IMR-90 (cell line): ENCODE measurements around the gene IRAK3. TPM values are rescaled to one million over a fixed set of nuclear protein-coding genes. Genes with fewer than 3 reads are reported as not detected.

Source experiments
- ATAC-seq: fragments of 200-7000 bp; cut with Tn5 transposase; 2 replicates; pipeline ENCODE4 v1.9.1; 2020; ENCODE audit warnings: low read depth, mild to moderate bottlenecking, moderate library complexity
- BruUV-seq: library from RNA; stranded (reverse); fragments of 400-500 nt; replicated peaks from 2 replicates; lab custom pipeline; 2021; lab: Mats Ljungman, UMichigan
- CTCF ChIA-PET: fragments of 300-600 bp; formaldehyde crosslinking; extraction: SDS; loops from one replicate; lab custom pipeline; 2021; ENCODE audit warnings: antibody characterized with exemption; lab: Yijun Ruan, JAX
- POLR2A ChIA-PET: fragments of 300-600 bp; sonication (Branson Sonifier 250); formaldehyde crosslinking; loops from one replicate; lab custom pipeline; 2022; ENCODE audit warnings: antibody characterized with exemption; ENCODE audit not compliant: unreplicated experiment; lab: Charles Lee
- DNase-seq: peaks from one replicate; pipeline ENCODE4 v3.0.0; 2013
- H2AFZ ChIP-seq: replicated peaks from 2 replicates; pipeline ENCODE3; 2013; ENCODE audit warnings: low read length, mild to moderate bottlenecking; ENCODE audit not compliant: poor library complexity
- H2AK5ac ChIP-seq: 2 replicates; pipeline ENCODE4 v1.6.1; 2013; ENCODE audit warnings: low read depth, low read length, inconsistent platforms
- H2AK9ac ChIP-seq: replicated peaks from 2 replicates; pipeline ENCODE3; 2013; ENCODE audit warnings: mild to moderate bottlenecking, low read depth, low read length, moderate library complexity; ENCODE audit not compliant: poor library complexity
- H2BK120ac ChIP-seq: 2 replicates; pipeline ENCODE4 v1.6.1; 2013; ENCODE audit warnings: low read depth, low read length, inconsistent platforms
- H2BK15ac ChIP-seq: 3 replicates; pipeline ENCODE4 v1.6.1; 2013; ENCODE audit warnings: low read depth, low read length, inconsistent platforms
- H2BK20ac ChIP-seq: 2 replicates; pipeline ENCODE4 v1.6.1; 2013; ENCODE audit warnings: low read depth, mild to moderate bottlenecking, inconsistent platforms, low read length, moderate library complexity
- H2BK5ac ChIP-seq: 2 replicates; pipeline ENCODE4 v1.6.1; 2013; ENCODE audit warnings: mild to moderate bottlenecking, low read depth, low read length, inconsistent platforms; ENCODE audit not compliant: poor library complexity, severe bottlenecking
- H3K14ac ChIP-seq: replicated peaks from 2 replicates; pipeline ENCODE4 v1.6.1; 2013; ENCODE audit warnings: low read depth, low read length, inconsistent platforms
- H3K18ac ChIP-seq: 2 replicates; pipeline ENCODE4 v1.6.1; 2013; ENCODE audit warnings: low read depth, low read length, control low read depth
- H3K23ac ChIP-seq: 2 replicates; pipeline ENCODE4 v1.6.1; 2013; ENCODE audit warnings: low read depth, low read length, inconsistent platforms
- H3K27ac ChIP-seq: 2 replicates; pipeline ENCODE4 v1.5.1; 2013; ENCODE audit warnings: mild to moderate bottlenecking, control low read depth, low read length; ENCODE audit not compliant: insufficient read depth
- H3K27me3 ChIP-seq: 2 replicates; pipeline ENCODE4 v1.6.1; 2013; ENCODE audit warnings: low read length; ENCODE audit not compliant: control insufficient read depth, insufficient read depth
- H3K36me3 ChIP-seq: 2 replicates; pipeline ENCODE4 v1.6.1; 2013; ENCODE audit warnings: low read length, mixed read lengths; ENCODE audit not compliant: control insufficient read depth, insufficient read depth
- H3K4ac ChIP-seq: 2 replicates; pipeline ENCODE4 v1.6.1; 2013; ENCODE audit warnings: low read depth, low read length, inconsistent platforms
- H3K4me1 ChIP-seq: 2 replicates; pipeline ENCODE4 v1.6.1; 2013; ENCODE audit warnings: low read length, mixed read lengths; ENCODE audit not compliant: control insufficient read depth, insufficient read depth
- H3K4me2 ChIP-seq: 2 replicates; pipeline ENCODE4 v1.6.1; 2013; ENCODE audit warnings: low read depth, mild to moderate bottlenecking, control low read depth, low read length, moderate library complexity
- H3K4me3 ChIP-seq: 2 replicates; pipeline ENCODE4 v1.5.1; 2013; ENCODE audit warnings: low read depth, mild to moderate bottlenecking, control low read depth, low read length, moderate library complexity; ENCODE audit not compliant: insufficient read depth
- H3K56ac ChIP-seq: 2 replicates; pipeline ENCODE4 v1.6.1; 2013; ENCODE audit warnings: low read length, inconsistent platforms; ENCODE audit not compliant: insufficient read depth; ENCODE audit errors: extremely low read depth
- H3K79me1 ChIP-seq, 2 experiments: 2 replicates each; pipeline ENCODE4 v1.6.1; 2013; ENCODE audit warnings: low read length in 2 of 2, inconsistent platforms in 1 of 2, low read depth in 1 of 2
- H3K9ac ChIP-seq: 2 replicates; pipeline ENCODE4 v1.6.1; 2013; ENCODE audit warnings: low read depth, low read length, control low read depth
- H3K9me1 ChIP-seq: 2 replicates; pipeline ENCODE4 v1.6.1; 2013; ENCODE audit warnings: low read length, inconsistent platforms; ENCODE audit not compliant: insufficient read depth
- H3K9me3 ChIP-seq: 2 replicates; pipeline ENCODE4 v1.6.1; 2013; ENCODE audit warnings: low read length; ENCODE audit not compliant: control insufficient read depth, insufficient read depth
- H4K20me1 ChIP-seq: 2 replicates; pipeline ENCODE4 v1.6.1; 2013; ENCODE audit warnings: low read length, inconsistent platforms; ENCODE audit not compliant: insufficient read depth
- H4K5ac ChIP-seq: 2 replicates; pipeline ENCODE4 v1.6.1; 2013; ENCODE audit warnings: mild to moderate bottlenecking, low read depth, low read length, control low read depth
- H4K8ac ChIP-seq, 2 experiments: 2 replicates each; pipeline ENCODE4 v1.6.1; 2013; ENCODE audit warnings: low read depth in 2 of 2, low read length in 2 of 2, control low read depth in 1 of 2, inconsistent platforms in 1 of 2
- H4K91ac ChIP-seq: 2 replicates; pipeline ENCODE4 v1.6.1; 2013; ENCODE audit warnings: low read depth, low read length, inconsistent platforms; ENCODE audit not compliant: insufficient read depth
- BHLHE40 ChIP-seq: fragments of 150-350 bp; IDR thresholded peaks from 2 replicates; pipeline ENCODE4 v1.6.1; 2016; ENCODE audit warnings: mild to moderate bottlenecking, low read depth, low read length
- CHD1 ChIP-seq: IDR thresholded peaks from 2 replicates; pipeline ENCODE4 v1.6.1; 2012; ENCODE audit warnings: low read depth, low read length, improper control_type of control experiment
- CTCF ChIP-seq: conservative IDR thresholded peaks from 2 replicates; pipeline ENCODE4 v1.5.1; 2012; ENCODE audit warnings: mild to moderate bottlenecking, low read depth, low read length, improper control_type of control experiment
- ELK1 ChIP-seq: fragments of 150-350 bp; IDR thresholded peaks from 2 replicates; pipeline ENCODE4 v1.6.1; 2016; ENCODE audit warnings: low read depth, mild to moderate bottlenecking, low read length, moderate library complexity, borderline replicate concordance
- FOS ChIP-seq: fragments of 150-350 bp; IDR thresholded peaks from 2 replicates; pipeline ENCODE4 v1.6.1; 2016; ENCODE audit warnings: low read depth, low read length
- MAZ ChIP-seq: IDR thresholded peaks from 2 replicates; pipeline ENCODE4 v1.6.1; 2012; ENCODE audit warnings: low read depth, mild to moderate bottlenecking, low read length, improper control_type of control experiment, moderate library complexity, borderline replicate concordance
- MXI1 ChIP-seq: IDR thresholded peaks from 2 replicates; pipeline ENCODE4 v1.6.1; 2012; ENCODE audit warnings: low read depth, mild to moderate bottlenecking, low read length, moderate library complexity, borderline replicate concordance
- NFE2L2 ChIP-seq: fragments of 150-350 bp; IDR thresholded peaks from 2 replicates; pipeline ENCODE4 v1.6.1; 2016; ENCODE audit warnings: low read depth, mild to moderate bottlenecking, low read length
- POLR2A ChIP-seq: IDR thresholded peaks from 2 replicates; pipeline ENCODE4 v1.6.1; 2012; ENCODE audit warnings: mild to moderate bottlenecking, low read depth, low read length
- RCOR1 ChIP-seq: IDR thresholded peaks from 2 replicates; pipeline ENCODE4 v1.6.1; 2012; ENCODE audit warnings: mild to moderate bottlenecking, low read length, improper control_type of control experiment; ENCODE audit not compliant: insufficient replicate concordance
- RFX5 ChIP-seq: IDR thresholded peaks from 2 replicates; pipeline ENCODE4 v1.8.0; 2012; ENCODE audit warnings: low read depth, mild to moderate bottlenecking, low read length, moderate library complexity
- SMC3 ChIP-seq: fragments of 150-350 bp; IDR thresholded peaks from 2 replicates; pipeline ENCODE4 v1.6.1; 2016; ENCODE audit warnings: low read depth, mild to moderate bottlenecking, antibody characterized with exemption, low read length, moderate library complexity
- WGBS, 2 experiments: methylation state at CpG; one replicate each; pipeline versions ENCODE4 v1.1.5 to v1.1.7; 2013; ENCODE audit warnings: missing lambda C conversion rate in 2 of 2; ENCODE audit not compliant: insufficient read length in 1 of 2; ENCODE audit errors: extremely low coverage in 2 of 2; 5-methylcytosine and 5-hydroxymethylcytosine counted together
- dilution Hi-C: fragments of 300-500 bp; cut with HindIII; formaldehyde crosslinking; loops from one replicate; pipeline ENCODE4 v1.14.3; 2018; ENCODE audit warnings: low sequenced_read_pairs; ENCODE audit not compliant: unreplicated experiment
- in situ Hi-C: fragments of 300-500 bp; cut with MboI; formaldehyde crosslinking; loops from 3 replicates; pipeline ENCODE4 v1.14.3; 2019; ENCODE audit warnings: low sequenced_read_pairs, inconsistent platforms, mixed read lengths
- intact Hi-C: fragments of 100-400 bp; cut with micrococcal nuclease; formaldehyde crosslinking; loops from 2 replicates; pipeline ENCODE4 v1.10.0; 2022
- polyA plus RNA-seq, 3 experiments: library from polyadenylated mRNA; depleted of rRNA; stranded (reverse); fragments of >200 nt; gene quantifications; 2 replicates each; pipeline ENCODE4 v1.2.3, GENCODE V29; 2012; ENCODE audit warnings: low replicate concordance in 1 of 3
- total RNA-seq: library from RNA; depleted of rRNA; stranded (reverse); fragments of >200 nt; gene quantifications from 2 replicates; pipeline ENCODE4 v1.2.3, GENCODE V29; 2012

Gene IRAK3
- total and polyA plus RNA-seq, 2 of the 4 experiments (the other 2 are of a cell fraction): 0.53 to 0.72 TPM

GRCh38 chr12:66141299-66141698, 47.7 kb upstream of the IRAK3 start:
- intact Hi-C loops: no loop called here
- peaks cover 22% of the 10 kb centered on the region for H3K36me3 ChIP-seq

More at GRCh38 chr12:66141299-66141698, 47.7 kb upstream of the IRAK3 start:
- H3K27me3 ChIP-seq: no peaks in the 10 kb centered on the region
- H3K9ac ChIP-seq: no peak overlapping the region
- H3K18ac ChIP-seq: no peak overlapping the region
- no peak overlapping the region for H3K56ac ChIP-seq
- ChIA-PET POLR2A (no interaction called here), CTCF (interaction anchor here (0.7 kb wide), 1 partner anchor 16 kb away, joined by 3 read pairs; no protein-coding TSS in a partner anchor)
- H3K4me3 ChIP-seq: no peak overlapping the region
- H3K23ac ChIP-seq: no peak overlapping the region
- no peak overlapping the region for H2AK5ac ChIP-seq
- dilution Hi-C loops: no loop called here
- no peak for TF ChIP-seq CHD1
- no peak for TF ChIP-seq FOS
- TF ChIP-seq POLR2A: no peak
- TF ChIP-seq CTCF: no peak
- TF ChIP-seq NFE2L2: no peak
- TF ChIP-seq ELK1: no peak
- no peak for TF ChIP-seq SMC3
- TF ChIP-seq RFX5: no peak
- TF ChIP-seq BHLHE40: no peak
- no peak for TF ChIP-seq MAZ
- no peak for TF ChIP-seq MXI1
- no peak for TF ChIP-seq RCOR1
- H2BK15ac ChIP-seq: no peak overlapping the region
- H2AK9ac ChIP-seq: no peak overlapping the region
- H3K27ac ChIP-seq: no peak overlapping the region
- no peak overlapping the region for H2BK120ac ChIP-seq
- no peak for ATAC-seq
- no TSS peak for BruUV-seq
- H2BK5ac ChIP-seq: no peak overlapping the region
- no peak overlapping the region for H4K5ac ChIP-seq
- H3K4ac ChIP-seq: no peak overlapping the region
- no peak overlapping the region for H2AFZ ChIP-seq
- no peak for DNase-seq
- in situ Hi-C loops: no loop called here
- no CpG with 5 or more reads among the region's 2 CpGs for WGBS, 2 experiments
- H3K4me2 ChIP-seq: no peak overlapping the region
- H3K14ac ChIP-seq: no peak overlapping the region
- H4K20me1 ChIP-seq: no peaks in the 10 kb centered on the region
- peaks cover 6% of the 10 kb centered on the region for H3K9me3 ChIP-seq
- H3K4me1 ChIP-seq: no peaks in the 10 kb centered on the region
- peaks cover 33 to 42% of the 10 kb centered on the region in 2 experiments for H3K79me1 ChIP-seq
- H4K91ac ChIP-seq: no peak overlapping the region
- H3K9me1 ChIP-seq: no peaks in the 10 kb centered on the region
- no peak overlapping the region for H2BK20ac ChIP-seq
- H4K8ac ChIP-seq: no peak overlapping the region
